Stimulated activated CD4-positive, alpha-beta T cell treated with anti-CD3 and anti-CD28 coated beads, Interleukin-2, amount 100 ng/mL, for 48 hours (primary cell): ENCODE results near the gene HOXB7.
A peak's percentile ranks its signal among the peaks of the same experiment; 100 is the strongest.

Experiments used
- DNase-seq, 2 donors: peaks; one replicate each; pipeline ENCODE4 v3.0.0-alpha.2; 2020

HOXB7 gene

DNA sequence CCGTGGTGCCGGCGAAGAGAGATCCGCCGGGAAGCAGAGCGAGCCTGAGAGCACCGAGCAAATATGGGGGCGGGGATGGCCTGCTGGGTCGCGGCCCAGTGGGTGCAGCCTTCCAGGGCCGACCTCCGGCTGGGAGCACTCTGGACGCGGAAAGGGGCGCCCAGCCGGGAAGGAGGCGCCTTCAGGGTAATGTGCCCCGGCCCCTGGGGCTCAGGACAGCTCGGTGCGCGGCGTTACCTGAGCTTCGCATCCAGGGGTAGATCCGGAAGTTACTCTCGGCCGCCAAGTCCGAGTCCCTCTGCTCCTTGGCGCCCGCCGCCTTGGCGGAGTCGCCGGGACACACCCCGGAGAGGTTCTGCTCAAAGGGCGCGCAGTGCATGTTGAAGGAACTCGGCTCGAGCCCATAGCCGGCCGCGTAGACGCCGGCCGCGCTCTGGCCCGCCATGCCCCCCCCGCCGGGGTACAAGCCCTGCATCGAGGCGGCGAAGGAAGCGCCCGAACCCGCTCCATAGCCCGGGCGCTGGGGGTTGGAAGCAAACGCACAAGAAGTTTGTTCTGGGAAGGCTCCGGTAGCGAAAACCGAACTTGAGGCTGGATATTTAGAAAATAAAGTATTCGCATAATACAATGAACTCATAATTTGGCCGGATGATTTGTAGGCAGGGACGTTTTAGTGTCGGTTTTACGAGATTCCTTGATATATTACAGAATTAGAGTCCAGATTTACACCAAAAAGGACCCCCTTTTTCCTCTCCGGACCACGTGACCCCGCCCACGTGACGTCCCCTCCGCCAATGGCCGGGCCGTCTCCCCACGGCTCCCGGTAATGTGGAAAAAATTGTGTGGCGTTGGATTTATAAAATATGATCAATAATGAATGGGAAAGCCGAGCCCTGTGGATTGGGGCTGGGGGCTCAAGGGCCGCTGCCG lies at the start of gene HOXB7:
Gene HOXB7, minus strand, starts transcription at position 736 of the 930 bp plus-strand sequence. Its CDS starts 99 bp downstream, at position 637.
- DNase-seq: peak; percentile 65 to 69

DNA sequence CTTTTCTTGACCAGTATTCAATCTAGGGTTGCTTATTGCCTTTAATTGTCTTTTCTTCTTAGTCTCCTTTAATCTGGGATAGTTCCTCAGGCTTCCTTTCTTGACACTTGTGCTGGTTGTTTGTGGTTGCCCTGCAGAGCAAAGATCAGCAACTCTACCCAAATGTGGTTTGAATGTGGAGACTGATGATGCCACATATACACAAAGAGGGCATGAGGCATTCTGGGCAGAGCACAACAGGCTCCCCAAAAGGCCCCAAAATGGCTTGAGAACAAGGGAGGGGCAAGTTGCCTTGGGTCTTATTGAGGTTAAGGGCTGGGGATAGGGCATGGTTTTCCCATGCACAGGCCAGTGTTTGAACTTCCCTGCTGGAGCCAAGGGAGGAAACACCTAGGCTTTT lies 45.1 kb upstream of the HOXB7 start:
- DNase-seq: no peak

DNA sequence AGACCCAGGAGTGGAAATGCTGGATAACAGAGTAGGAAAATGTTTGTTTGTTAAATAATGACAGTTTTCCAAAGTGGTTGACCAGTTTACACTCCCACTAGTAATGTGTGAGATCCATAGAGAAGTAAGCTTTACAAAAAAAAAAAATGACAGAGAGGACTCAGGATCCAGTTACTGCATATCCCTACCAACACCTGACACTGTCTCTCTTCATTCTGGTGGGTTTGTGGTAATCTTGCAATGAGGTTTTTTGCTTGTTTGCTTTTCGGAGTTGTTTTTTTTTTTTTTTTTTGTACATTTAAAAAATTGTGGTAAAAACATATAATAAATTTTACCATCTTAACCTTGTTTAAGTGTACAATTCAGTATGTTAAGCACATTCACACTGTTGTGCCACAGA lies 38.9 kb upstream of the HOXB7 start:
- no peak for DNase-seq

DNA sequence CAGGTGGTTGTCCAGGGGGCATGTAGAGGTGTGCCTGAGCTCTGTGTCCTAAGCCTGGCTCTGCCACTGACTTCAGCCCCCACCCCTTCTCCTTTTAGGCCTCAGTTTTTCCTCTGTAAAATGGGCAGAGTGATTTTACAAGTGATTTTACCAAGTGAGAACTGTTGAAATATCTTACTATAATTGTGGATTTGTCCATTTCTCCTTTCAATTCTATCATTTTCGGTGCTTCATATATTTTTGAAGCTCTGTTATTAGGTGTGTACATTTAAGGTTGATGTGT lies 37.1 kb upstream of the HOXB7 start:
- DNase-seq: no peak

DNA sequence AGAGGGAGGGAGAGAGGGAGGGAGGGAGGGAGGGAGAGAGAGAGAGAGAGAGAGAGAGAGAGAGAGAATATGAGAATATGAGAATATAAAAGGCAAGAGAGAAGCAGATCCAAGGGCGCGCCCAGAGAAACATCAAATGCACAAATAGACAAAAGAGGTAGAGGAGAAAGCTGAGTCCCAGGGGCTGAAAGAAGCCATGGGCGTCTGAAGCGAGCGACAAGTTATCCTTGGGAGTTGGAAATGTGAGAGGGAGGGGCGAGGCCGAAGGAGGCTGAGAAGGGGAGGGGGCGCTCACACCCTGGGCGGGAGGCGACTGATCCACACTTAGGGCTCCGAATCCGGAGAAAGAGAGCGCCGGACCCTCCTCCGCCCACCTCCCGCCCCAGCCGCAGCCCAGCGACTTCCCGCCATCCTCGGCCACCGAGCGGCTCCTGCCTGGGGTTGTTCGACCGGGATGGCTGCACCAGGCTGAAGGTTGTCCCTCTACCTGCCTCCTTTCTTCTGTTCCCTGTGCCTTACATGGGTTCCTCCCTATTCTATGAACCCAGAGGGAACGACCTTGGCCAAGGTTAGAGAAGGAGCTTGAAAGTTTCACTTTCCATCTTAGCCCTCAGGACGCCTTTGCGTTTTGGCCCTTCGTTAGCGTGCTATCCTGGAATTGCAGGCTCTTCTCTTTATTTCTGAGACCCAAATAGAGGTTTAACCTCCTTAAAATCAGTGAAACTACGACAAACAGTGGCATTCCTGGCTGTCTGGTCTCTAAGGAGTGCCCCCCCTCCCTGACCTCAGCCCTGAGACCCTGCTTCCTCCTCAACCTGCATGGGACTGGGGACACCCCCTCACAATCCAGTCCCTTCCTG lies 36.5 kb upstream of the HOXB7 start:
- no peak for DNase-seq

GRCh38 chr17:48646183-48647102 lies 35.6 kb upstream of the HOXB7 start:
- DNase-seq: no peak

DNA sequence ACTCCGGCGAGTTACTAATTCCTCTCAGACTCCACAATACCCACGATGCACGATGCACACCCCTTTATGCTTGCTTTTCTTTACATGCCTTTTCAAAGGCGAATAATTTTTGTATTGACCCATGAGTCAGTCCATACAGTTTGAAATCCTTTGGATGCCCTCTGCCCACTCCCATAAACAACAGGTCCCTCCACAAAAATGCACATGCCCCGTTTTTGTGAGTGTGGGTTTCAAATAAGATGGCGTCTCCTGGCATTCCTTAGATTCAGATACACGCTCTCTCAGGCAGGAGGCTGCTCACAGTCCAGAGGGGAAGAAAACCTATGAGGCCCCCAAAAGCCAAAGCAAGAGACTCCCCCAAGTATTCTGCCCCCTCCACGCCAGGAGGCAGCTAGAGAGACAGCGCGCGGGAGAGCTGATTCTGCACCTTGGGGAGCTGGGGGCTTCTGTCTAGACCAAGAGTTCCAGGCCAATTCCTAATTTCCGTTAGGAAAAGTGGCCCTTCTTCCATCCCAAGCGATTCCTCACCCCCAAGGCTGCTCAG lies 34.9 kb upstream of the HOXB7 start:
- no peak for DNase-seq

DNA sequence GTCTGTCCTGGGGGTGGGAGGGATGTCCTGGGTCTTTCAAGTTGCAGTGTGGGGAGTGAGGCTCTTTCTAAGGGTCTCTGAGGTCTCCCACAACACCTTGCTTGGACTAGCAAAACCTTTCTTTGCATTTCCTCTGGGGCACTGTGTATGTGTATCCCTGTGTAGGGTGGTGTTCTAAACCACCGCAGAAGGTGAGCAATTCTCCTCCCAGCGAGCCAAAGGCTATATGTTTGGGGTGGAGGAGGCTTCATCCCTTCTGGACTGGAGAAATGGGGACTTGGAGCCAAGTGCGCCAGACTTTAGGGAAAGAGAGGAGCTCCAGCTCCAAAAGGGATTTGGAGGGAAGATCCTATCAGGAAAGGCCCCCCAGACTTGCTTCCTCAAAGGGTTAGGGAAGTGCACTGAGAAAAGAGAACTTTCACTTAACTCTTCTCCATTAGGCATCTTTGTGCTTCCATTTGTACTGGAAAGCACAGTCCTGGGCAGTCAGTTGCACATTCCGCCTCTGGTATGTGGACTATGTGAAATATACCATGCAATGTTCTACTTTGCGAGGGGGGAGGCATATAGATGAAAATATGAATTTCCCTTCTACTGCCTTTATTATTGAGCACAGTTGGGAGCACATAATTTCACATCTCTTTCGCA lies 34.2 kb upstream of the HOXB7 start:
- no peak for DNase-seq

- DNase-seq: no peak
Measured at GRCh38 chr17:48644159-48644558, 33.3 kb upstream of the HOXB7 start.

GRCh38 chr17:48643697-48644012 lies 32.8 kb upstream of the HOXB7 start:
- no peak for DNase-seq

DNA sequence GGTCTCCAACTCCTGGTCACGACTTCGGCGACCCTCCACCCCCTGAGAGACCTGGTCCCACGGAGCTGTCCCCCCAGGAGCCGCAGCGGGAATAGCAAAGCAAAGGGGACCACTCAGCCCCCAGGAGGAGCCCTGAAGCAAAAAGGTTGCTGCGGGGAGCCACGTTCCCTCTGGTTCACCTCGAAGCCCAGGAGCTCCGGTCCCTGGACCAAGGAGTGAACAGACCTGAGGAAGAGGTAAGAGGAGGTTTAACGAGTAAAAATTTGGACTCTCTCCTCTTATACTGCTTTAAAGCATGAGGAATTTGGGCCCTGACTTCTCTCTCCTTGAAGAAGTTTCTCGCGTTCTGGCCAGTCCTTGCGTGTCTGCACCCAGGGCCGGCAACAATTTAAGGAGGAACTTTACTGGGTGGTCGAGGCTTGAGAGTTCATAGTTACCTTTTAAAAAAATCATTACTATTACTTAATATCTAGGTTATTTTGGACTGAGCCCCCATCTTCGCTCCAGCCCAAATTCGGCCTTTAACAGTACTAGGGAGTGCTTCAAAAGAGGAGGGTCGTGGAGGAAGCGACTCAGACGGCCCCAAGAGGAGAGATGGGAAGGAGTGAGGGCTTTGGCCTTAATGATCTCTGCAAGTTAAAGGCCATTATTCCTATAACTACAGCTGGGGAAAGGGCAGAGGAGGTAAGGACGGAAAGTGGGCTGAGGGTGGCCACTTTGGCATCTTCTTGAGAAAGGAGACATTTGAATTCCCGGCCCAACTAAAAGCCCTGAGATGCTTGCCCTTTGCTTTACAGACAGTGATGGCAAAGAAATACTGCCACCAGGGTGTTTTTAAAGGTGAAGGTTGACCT lies 32.3 kb upstream of the HOXB7 start:
- no peak for DNase-seq

GRCh38 chr17:48642059-48642842 lies 31.4 kb upstream of the HOXB7 start:
- no peak for DNase-seq

- DNase-seq: no peak
Measured at GRCh38 chr17:48641541-48642058, 30.8 kb upstream of the HOXB7 start.

- no peak for DNase-seq
Measured at GRCh38 chr17:48640858-48641180, 30.0 kb upstream of the HOXB7 start.

- DNase-seq: no peak
Measured at GRCh38 chr17:48639982-48640857, 29.4 kb upstream of the HOXB7 start.

GRCh38 chr17:48639136-48639535 lies 28.3 kb upstream of the HOXB7 start:
- DNase-seq: no peak

- DNase-seq: no peak
Measured at GRCh38 chr17:48637323-48638260, 26.8 kb upstream of the HOXB7 start.
